Neural cell (in vitro differentiated cells): ENCODE results near the gene BRIP1. TPM values are rescaled to one million over a fixed set of nuclear protein-coding genes. Genes with fewer than 3 reads are reported as not detected.

Experiments used
- H2AFZ ChIP-seq: fragments of 200-600, 300-800 bp; sonication (generic), shearing (Covaris generic); 2 replicates; pipeline ENCODE4 v1.6.0; 2014; ENCODE audit warnings: low read depth, mild to moderate bottlenecking, antibody characterized with exemption, low read length, moderate library complexity
- H3F3A ChIP-seq: fragments of 200-600 bp; shearing (Covaris generic); 2 replicates; pipeline ENCODE4 v1.6.1; 2016; ENCODE audit warnings: mild to moderate bottlenecking, moderate library complexity, mixed read lengths, antibody characterized with exemption, low read length; ENCODE audit not compliant: insufficient read depth, poor library complexity, severe bottlenecking
- H3K27ac ChIP-seq: fragments of 200-600, 300-800 bp; sonication (generic), shearing (Covaris generic); 2 replicates; pipeline ENCODE4 v1.5.1; 2014; ENCODE audit warnings: mild to moderate bottlenecking, low read length, moderate library complexity
- H3K27me3 ChIP-seq: fragments of 300-800, 200-600 bp; sonication (generic), shearing (Covaris generic); 2 replicates; pipeline ENCODE4 v1.6.0; 2014; ENCODE audit warnings: mild to moderate bottlenecking, low read depth, low read length, moderate library complexity; ENCODE audit not compliant: insufficient read depth
- H3K36me3 ChIP-seq: fragments of 300-800, 200-600 bp; sonication (generic), shearing (Covaris generic); 2 replicates; pipeline ENCODE4 v1.5.1; 2014; ENCODE audit warnings: mild to moderate bottlenecking, antibody characterized with exemption, low read length, moderate library complexity; ENCODE audit not compliant: insufficient read depth
- H3K4me2 ChIP-seq: fragments of 300-800, 200-600 bp; sonication (generic), shearing (Covaris generic); 2 replicates; pipeline ENCODE4 v1.6.0; 2014; ENCODE audit warnings: mild to moderate bottlenecking, low read length
- H3K4me3 ChIP-seq: fragments of 300-800, 200-600 bp; sonication (generic), shearing (Covaris generic); 2 replicates; pipeline ENCODE4 v1.5.1; 2014; ENCODE audit warnings: mild to moderate bottlenecking, low read length, moderate library complexity
- H3K79me2 ChIP-seq: fragments of 200-600 bp; shearing (Covaris generic); replicated peaks from 2 replicates; pipeline ENCODE4 v1.6.0; 2014; ENCODE audit warnings: mild to moderate bottlenecking, low read length, moderate library complexity; ENCODE audit not compliant: insufficient read depth
- H3K9ac ChIP-seq: fragments of 300-800, 200-600 bp; sonication (generic), shearing (Covaris generic); 2 replicates; pipeline ENCODE4 v1.6.1; 2016; ENCODE audit warnings: mild to moderate bottlenecking, low read length, mixed read lengths
- H3K9me2 ChIP-seq: fragments of 200-600 bp; shearing (Covaris generic); 2 replicates; pipeline ENCODE4 v1.6.1; 2016; ENCODE audit warnings: mild to moderate bottlenecking, low read length, mixed read lengths; ENCODE audit not compliant: insufficient read depth
- H3K9me3 ChIP-seq: fragments of 200-600, 300-800 bp; sonication (generic), shearing (Covaris generic); 2 replicates; pipeline ENCODE4 v1.6.1; 2016; ENCODE audit warnings: mild to moderate bottlenecking, mixed run types, low read length, moderate library complexity, mixed read lengths
- H4K20me1 ChIP-seq: fragments of 200-600 bp; shearing (Covaris generic); 2 replicates; pipeline ENCODE4 v1.6.1; 2016; ENCODE audit warnings: mild to moderate bottlenecking, mixed run types; ENCODE audit not compliant: insufficient read depth
- EP300 ChIP-seq: fragments of 450-650 bp; conservative IDR thresholded peaks from 2 replicates; pipeline ENCODE4 v1.6.1; 2014; ENCODE audit warnings: antibody characterized with exemption, mild to moderate bottlenecking, moderate library complexity; ENCODE audit not compliant: poor library complexity, severe bottlenecking
- EZH2 ChIP-seq: fragments of 200-600, 300-800 bp; shearing (Covaris generic), sonication (generic); IDR thresholded peaks from 2 replicates; pipeline ENCODE4 v1.6.1; 2014; ENCODE audit warnings: antibody characterized with exemption, low read length, borderline replicate concordance, mild to moderate bottlenecking; ENCODE audit not compliant: insufficient read depth, poor library complexity, severe bottlenecking
- MXI1 ChIP-seq: fragments of 450-650 bp; conservative IDR thresholded peaks from 2 replicates; pipeline ENCODE4 v1.6.1; 2014; ENCODE audit warnings: antibody characterized with exemption, mild to moderate bottlenecking; ENCODE audit not compliant: poor library complexity, severe bottlenecking
- POLR2AphosphoS5 ChIP-seq: IDR thresholded peaks from 2 replicates; pipeline ENCODE4 v1.6.1; 2012
- RAD21 ChIP-seq: fragments of 450-650 bp; conservative IDR thresholded peaks from 2 replicates; pipeline ENCODE4 v1.6.1; 2014; ENCODE audit warnings: antibody characterized with exemption, mild to moderate bottlenecking, moderate library complexity
- SMC3 ChIP-seq: fragments of 450-650 bp; conservative IDR thresholded peaks from 2 replicates; pipeline ENCODE4 v1.6.1; 2014; ENCODE audit warnings: antibody characterized with exemption, mild to moderate bottlenecking, moderate library complexity; ENCODE audit not compliant: poor library complexity
- TAF1 ChIP-seq: IDR thresholded peaks from 2 replicates; pipeline ENCODE4 v1.6.1; 2012; ENCODE audit warnings: low read depth
- polyA plus RNA-seq: library from polyadenylated mRNA; depleted of rRNA; stranded (reverse); fragments of >200 nt; gene quantifications from 2 replicates; pipeline ENCODE4 v1.2.3, GENCODE V29; 2014
- TF ChIP-seq, protein P1 (sequence below): fragments of 450-650 bp; IDR thresholded peaks from 2 replicates; pipeline ENCODE4 v1.5.1; 2014; ENCODE audit warnings: antibody characterized with exemption, mild to moderate bottlenecking, moderate library complexity; ENCODE audit not compliant: poor library complexity, severe bottlenecking
- TF ChIP-seq, protein P2 (sequence below): IDR thresholded peaks from 2 replicates; pipeline ENCODE4 v1.6.1; 2012; ENCODE audit warnings: borderline replicate concordance

Gene BRIP1
- polyA plus RNA-seq, 1 donor from 2014 or later: 0.47 TPM

DNA sequence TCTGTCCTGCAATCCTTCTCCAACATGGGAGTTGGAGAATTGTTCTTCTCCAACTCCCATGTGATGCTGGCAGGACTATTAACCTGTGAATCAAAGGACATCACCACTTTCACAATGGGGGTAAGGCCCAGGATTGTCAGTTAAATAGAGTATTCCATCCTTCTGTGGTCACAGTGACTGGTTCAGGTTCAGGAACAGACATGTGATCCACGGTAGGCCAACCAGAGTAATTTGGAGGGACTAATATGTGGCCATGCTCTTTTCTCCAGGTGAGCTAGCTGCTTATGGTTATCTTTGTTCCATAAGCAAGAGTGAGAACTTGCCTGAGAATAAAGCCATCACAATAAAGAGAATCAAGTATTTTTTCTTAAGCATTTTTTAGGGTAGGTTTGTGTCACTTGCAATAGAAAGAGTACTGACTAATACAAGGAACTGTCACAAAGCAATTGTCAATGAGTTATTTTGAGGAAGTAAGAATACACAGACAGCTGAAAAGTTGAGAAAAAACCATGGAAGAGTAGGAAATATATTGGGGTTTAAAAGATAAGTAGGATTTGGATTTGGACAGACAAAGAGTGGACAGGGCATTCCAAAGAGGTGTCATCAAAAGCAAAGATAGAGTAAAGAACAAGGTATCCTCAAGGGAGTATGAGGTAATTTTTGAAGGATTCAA is 63.4 kb downstream of the BRIP1 start:
- H3K27me3 ChIP-seq: no peaks in the 10 kb centered on the region
- no peak overlapping the region for H3K9ac ChIP-seq
- TF ChIP-seq EZH2 (no peak), TAF1 (no peak), RAD21 (no peak), SMC3 (no peak), POLR2AphosphoS5 (no peak)
- TF ChIP-seq, protein P1, sequence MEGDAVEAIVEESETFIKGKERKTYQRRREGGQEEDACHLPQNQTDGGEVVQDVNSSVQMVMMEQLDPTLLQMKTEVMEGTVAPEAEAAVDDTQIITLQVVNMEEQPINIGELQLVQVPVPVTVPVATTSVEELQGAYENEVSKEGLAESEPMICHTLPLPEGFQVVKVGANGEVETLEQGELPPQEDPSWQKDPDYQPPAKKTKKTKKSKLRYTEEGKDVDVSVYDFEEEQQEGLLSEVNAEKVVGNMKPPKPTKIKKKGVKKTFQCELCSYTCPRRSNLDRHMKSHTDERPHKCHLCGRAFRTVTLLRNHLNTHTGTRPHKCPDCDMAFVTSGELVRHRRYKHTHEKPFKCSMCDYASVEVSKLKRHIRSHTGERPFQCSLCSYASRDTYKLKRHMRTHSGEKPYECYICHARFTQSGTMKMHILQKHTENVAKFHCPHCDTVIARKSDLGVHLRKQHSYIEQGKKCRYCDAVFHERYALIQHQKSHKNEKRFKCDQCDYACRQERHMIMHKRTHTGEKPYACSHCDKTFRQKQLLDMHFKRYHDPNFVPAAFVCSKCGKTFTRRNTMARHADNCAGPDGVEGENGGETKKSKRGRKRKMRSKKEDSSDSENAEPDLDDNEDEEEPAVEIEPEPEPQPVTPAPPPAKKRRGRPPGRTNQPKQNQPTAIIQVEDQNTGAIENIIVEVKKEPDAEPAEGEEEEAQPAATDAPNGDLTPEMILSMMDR: no peak
- TF ChIP-seq, protein P2, sequence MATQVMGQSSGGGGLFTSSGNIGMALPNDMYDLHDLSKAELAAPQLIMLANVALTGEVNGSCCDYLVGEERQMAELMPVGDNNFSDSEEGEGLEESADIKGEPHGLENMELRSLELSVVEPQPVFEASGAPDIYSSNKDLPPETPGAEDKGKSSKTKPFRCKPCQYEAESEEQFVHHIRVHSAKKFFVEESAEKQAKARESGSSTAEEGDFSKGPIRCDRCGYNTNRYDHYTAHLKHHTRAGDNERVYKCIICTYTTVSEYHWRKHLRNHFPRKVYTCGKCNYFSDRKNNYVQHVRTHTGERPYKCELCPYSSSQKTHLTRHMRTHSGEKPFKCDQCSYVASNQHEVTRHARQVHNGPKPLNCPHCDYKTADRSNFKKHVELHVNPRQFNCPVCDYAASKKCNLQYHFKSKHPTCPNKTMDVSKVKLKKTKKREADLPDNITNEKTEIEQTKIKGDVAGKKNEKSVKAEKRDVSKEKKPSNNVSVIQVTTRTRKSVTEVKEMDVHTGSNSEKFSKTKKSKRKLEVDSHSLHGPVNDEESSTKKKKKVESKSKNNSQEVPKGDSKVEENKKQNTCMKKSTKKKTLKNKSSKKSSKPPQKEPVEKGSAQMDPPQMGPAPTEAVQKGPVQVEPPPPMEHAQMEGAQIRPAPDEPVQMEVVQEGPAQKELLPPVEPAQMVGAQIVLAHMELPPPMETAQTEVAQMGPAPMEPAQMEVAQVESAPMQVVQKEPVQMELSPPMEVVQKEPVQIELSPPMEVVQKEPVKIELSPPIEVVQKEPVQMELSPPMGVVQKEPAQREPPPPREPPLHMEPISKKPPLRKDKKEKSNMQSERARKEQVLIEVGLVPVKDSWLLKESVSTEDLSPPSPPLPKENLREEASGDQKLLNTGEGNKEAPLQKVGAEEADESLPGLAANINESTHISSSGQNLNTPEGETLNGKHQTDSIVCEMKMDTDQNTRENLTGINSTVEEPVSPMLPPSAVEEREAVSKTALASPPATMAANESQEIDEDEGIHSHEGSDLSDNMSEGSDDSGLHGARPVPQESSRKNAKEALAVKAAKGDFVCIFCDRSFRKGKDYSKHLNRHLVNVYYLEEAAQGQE: no peak
- H3K4me2 ChIP-seq: no peak overlapping the region
- no peaks in the 10 kb centered on the region for H3K79me2 ChIP-seq
- H3K36me3 ChIP-seq: no peaks in the 10 kb centered on the region
- H3F3A ChIP-seq: no peaks in the 10 kb centered on the region
- no peak overlapping the region for H3K27ac ChIP-seq
- H3K4me3 ChIP-seq: no peak overlapping the region
- no peaks in the 10 kb centered on the region for H3K9me2 ChIP-seq
- no peaks in the 10 kb centered on the region for H3K9me3 ChIP-seq
- no peaks in the 10 kb centered on the region for H4K20me1 ChIP-seq
- no peak overlapping the region for H2AFZ ChIP-seq

DNA sequence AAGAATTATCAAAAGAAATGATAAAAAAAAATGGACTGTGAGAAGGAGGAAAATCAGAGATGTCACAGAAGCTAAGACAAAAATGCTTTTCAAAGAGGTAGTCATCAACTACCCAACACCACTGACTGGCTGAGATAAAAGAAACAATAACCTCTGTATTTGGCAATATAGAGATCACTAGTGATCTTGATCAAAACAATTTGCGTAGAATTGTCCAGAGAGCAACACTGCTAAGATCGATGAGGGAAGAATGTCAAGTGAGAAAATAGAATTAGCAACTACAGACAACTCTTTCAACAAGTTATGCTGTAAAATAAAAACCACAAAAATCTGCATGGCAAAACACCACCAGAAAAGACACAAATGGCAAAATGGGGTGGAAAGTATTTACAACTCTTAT is 66.0 kb downstream of the BRIP1 start:
- no peaks in the 10 kb centered on the region for H3K36me3 ChIP-seq
- no peak overlapping the region for H3K4me2 ChIP-seq
- no peak overlapping the region for H2AFZ ChIP-seq
- H3K27me3 ChIP-seq: no peaks in the 10 kb centered on the region
- H3K9me3 ChIP-seq: no peaks in the 10 kb centered on the region
- TF ChIP-seq TAF1 (no peak), POLR2AphosphoS5 (no peak), EP300 (no peak), EZH2 (no peak), MXI1 (no peak), SMC3 (no peak), RAD21 (no peak)
- TF ChIP-seq, protein P1: no peak
- TF ChIP-seq, protein P2: no peak
- H3K9ac ChIP-seq: no peak overlapping the region
- H3F3A ChIP-seq: no peaks in the 10 kb centered on the region
- no peaks in the 10 kb centered on the region for H3K9me2 ChIP-seq
- no peak overlapping the region for H3K27ac ChIP-seq
- H3K4me3 ChIP-seq: no peak overlapping the region
- H3K79me2 ChIP-seq: no peaks in the 10 kb centered on the region
- H4K20me1 ChIP-seq: no peaks in the 10 kb centered on the region
